C4-2B (cell line): ENCODE data around the gene AGBL4.

Experiments
- CTCF ChIP-seq: fragments of 450-650 bp; conservative IDR thresholded peaks from 2 replicates; pipeline ENCODE4 v1.5.1; 2017; ENCODE audit warnings: mild to moderate bottlenecking
- ZFX ChIP-seq: fragments of 450-650 bp; IDR thresholded peaks from 2 replicates; pipeline ENCODE4 v1.6.1; 2017

DNA sequence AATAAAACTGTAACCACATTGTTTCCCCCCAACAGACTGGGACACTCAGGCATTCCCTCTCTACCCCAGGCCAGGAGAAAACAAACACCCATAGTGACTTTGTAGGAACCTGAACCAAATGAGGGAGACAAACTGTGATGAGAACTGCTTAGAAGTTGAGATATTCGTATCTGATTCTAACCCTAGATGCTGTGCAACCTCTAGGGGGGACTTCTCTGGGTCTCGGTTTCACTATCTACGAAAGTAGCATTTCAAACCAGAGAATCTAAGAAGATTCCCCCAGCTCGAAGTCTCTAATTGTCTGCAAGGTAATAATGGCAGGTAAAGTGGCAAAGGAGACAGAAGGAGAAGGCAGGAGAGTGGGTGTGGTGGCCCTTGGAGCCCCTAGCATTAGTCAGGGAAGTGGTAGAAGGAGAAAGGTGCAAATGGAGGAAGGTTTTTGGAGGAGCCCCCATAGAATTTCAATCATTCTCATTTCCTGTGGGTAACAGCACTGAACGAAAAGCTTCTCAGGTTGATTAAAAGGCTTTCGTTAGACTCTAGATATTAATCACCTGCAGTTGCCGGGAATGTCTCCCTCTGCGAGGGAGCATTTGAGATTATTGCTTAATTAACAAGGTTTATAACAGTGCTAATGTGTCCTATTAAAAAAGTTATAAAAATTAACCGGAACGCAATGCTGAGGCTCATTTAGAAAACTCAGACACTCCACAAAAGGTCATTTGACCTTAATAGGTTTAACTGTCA is 1293.4 kb downstream of the AGBL4 start:
- TF ChIP-seq CTCF = no peak
- no peak for TF ChIP-seq ZFX
